SK-N-SH (cell line): ENCODE measurements around the gene PDE11A. TPM values are rescaled to one million over a fixed set of nuclear protein-coding genes. Genes with fewer than 3 reads are reported as not detected.

Experiments used
- CTCF ChIA-PET: fragments of 300-600, 350-600 bp; formaldehyde crosslinking; extraction: SDS; loops from one replicate; lab custom pipeline; 2021; lab: Yijun Ruan, JAX
- POLR2A ChIA-PET: fragments of 350-600 bp; sonication (Branson Sonifier 250); formaldehyde crosslinking; extraction: SDS; loops from one replicate; lab custom pipeline; 2020; ENCODE audit warnings: antibody characterized with exemption, inconsistent platforms; lab: Yijun Ruan, JAX
- DNase-seq: peaks from one replicate; pipeline ENCODE4 v3.0.0; 2012
- H2AFZ ChIP-seq: fragments of 200-600 bp; sonication (generic); 2 replicates; pipeline ENCODE4 v1.8.1; 2016; ENCODE audit warnings: antibody characterized with exemption, mild to moderate bottlenecking, low read depth
- H3F3A ChIP-seq: fragments of 200-600 bp; sonication (generic); replicated peaks from 2 replicates; pipeline ENCODE3; 2016; ENCODE audit warnings: antibody characterized with exemption, mild to moderate bottlenecking; ENCODE audit not compliant: insufficient read depth
- H3K27ac ChIP-seq, 2 experiments: fragments of 200-500 bp in 1 of 2; fragments of 200-600 bp in 1 of 2; sonication (Bioruptor generic) in 1 of 2; sonication (generic), shearing (Covaris generic) in 1 of 2; 2 replicates each; pipeline versions ENCODE4 v1.5.1 to v1.6.1; 2014 to 2016; ENCODE audit warnings: low read depth in 2 of 2, inconsistent platforms in 1 of 2, low read length in 1 of 2, mild to moderate bottlenecking in 1 of 2, mixed read lengths in 1 of 2
- H3K27me3 ChIP-seq: fragments of 200-600 bp; sonication (generic), shearing (Covaris generic); 2 replicates; pipeline ENCODE4 v1.6.1; 2016; ENCODE audit warnings: mixed run types; ENCODE audit not compliant: insufficient read depth
- H3K36me3 ChIP-seq, 2 experiments: fragments of 200-500 bp in 1 of 2; fragments of 200-600 bp in 1 of 2; sonication (Bioruptor generic) in 1 of 2; sonication (generic) in 1 of 2; replicated peaks in 1 of 2; 2 replicates each; pipeline versions ENCODE3 to v1.5.1; 2014 to 2016; ENCODE audit warnings: low read length in 1 of 2, mild to moderate bottlenecking in 1 of 2; ENCODE audit not compliant: insufficient read depth in 2 of 2, control insufficient read depth in 1 of 2
- H3K4me1 ChIP-seq, 2 experiments: fragments of 200-500 bp in 1 of 2; fragments of 200-600 bp in 1 of 2; sonication (Bioruptor generic) in 1 of 2; sonication (generic), shearing (Covaris generic) in 1 of 2; 2 replicates each; pipeline versions ENCODE4 v1.5.1 to v1.6.1; 2014 to 2016; ENCODE audit warnings: low read depth in 1 of 2, low read length in 1 of 2, mixed run types in 1 of 2; ENCODE audit not compliant: insufficient read depth in 2 of 2, control insufficient read depth in 1 of 2
- H3K4me2 ChIP-seq: fragments of 200-600 bp; sonication (generic), shearing (Covaris generic); 2 replicates; pipeline ENCODE4 v1.6.1; 2017; ENCODE audit warnings: mixed run types
- H3K4me3 ChIP-seq, 2 experiments: fragments of 200-500 bp in 1 of 2; fragments of 200-600 bp in 1 of 2; sonication (Bioruptor generic) in 1 of 2; sonication (generic), shearing (Covaris generic) in 1 of 2; 2 replicates each; pipeline versions ENCODE4 v1.5.1 to v1.8.1; 2014 to 2016; ENCODE audit warnings: low read depth in 2 of 2, inconsistent platforms in 1 of 2, low read length in 1 of 2, mild to moderate bottlenecking in 1 of 2, mixed read lengths in 1 of 2, moderate library complexity in 1 of 2
- H3K79me2 ChIP-seq: fragments of 200-600 bp; sonication (generic); 2 replicates; pipeline ENCODE4 v1.8.1; 2017; ENCODE audit warnings: mild to moderate bottlenecking; ENCODE audit not compliant: insufficient read depth
- H3K9ac ChIP-seq: fragments of 200-600 bp; sonication (generic); 2 replicates; pipeline ENCODE4 v1.6.1; 2017; ENCODE audit warnings: mixed run types
- H3K9me2 ChIP-seq: fragments of 200-600 bp; sonication (generic); 2 replicates; pipeline ENCODE4 v1.6.1; 2017; ENCODE audit warnings: mixed run types
- H3K9me3 ChIP-seq: fragments of 200-600 bp; sonication (generic); 2 replicates; pipeline ENCODE4 v1.6.1; 2017; ENCODE audit warnings: mixed run types, mild to moderate bottlenecking, moderate library complexity
- H4K20me1 ChIP-seq: fragments of 200-600 bp; sonication (generic); 2 replicates; pipeline ENCODE4 v1.6.1; 2017; ENCODE audit warnings: mild to moderate bottlenecking, mixed run types; ENCODE audit not compliant: insufficient read depth
- CHD2 ChIP-seq: fragments of 150-350 bp; IDR thresholded peaks from 2 replicates; pipeline ENCODE4 v1.6.1; 2018; ENCODE audit warnings: low read length; ENCODE audit not compliant: partially characterized antibody
- EZH2phosphoT487 ChIP-seq: fragments of 200-600 bp; sonication (generic); IDR thresholded peaks from 2 replicates; pipeline ENCODE4 v1.6.1; 2017; ENCODE audit warnings: low read depth, mixed run types, mild to moderate bottlenecking, antibody characterized with exemption, moderate library complexity, borderline replicate concordance
- FOXJ3 ChIP-seq: sonication (generic); formaldehyde crosslinking; IDR thresholded peaks from 2 replicates; pipeline ENCODE4 v1.5.1; 2020; ENCODE audit warnings: mild to moderate bottlenecking, missing genetic modification reagents
- FOXM1 ChIP-seq: IDR thresholded peaks from 2 replicates; pipeline ENCODE4 v1.4.0; 2012; ENCODE audit warnings: low read depth, mild to moderate bottlenecking
- MXI1 ChIP-seq: IDR thresholded peaks from 2 replicates; pipeline ENCODE4 v1.6.1; 2012; ENCODE audit warnings: mild to moderate bottlenecking, low read depth, low read length, improper control_type of control experiment
- NRF1 ChIP-seq: IDR thresholded peaks from 2 replicates; pipeline ENCODE4 v1.6.1; 2012; ENCODE audit warnings: low read depth, mild to moderate bottlenecking, low read length
- POLR2AphosphoS5 ChIP-seq: IDR thresholded peaks from 2 replicates; pipeline ENCODE4 v1.6.1; 2012; ENCODE audit warnings: low read depth, low read length
- RAD21 ChIP-seq: IDR thresholded peaks from 2 replicates; pipeline ENCODE4 v1.6.1; 2012; ENCODE audit warnings: mild to moderate bottlenecking, low read length
- RCOR1 ChIP-seq: fragments of 150-350 bp; IDR thresholded peaks from 2 replicates; pipeline ENCODE4 v1.6.1; 2017; ENCODE audit warnings: antibody characterized with exemption, low read length
- RFX5 ChIP-seq: IDR thresholded peaks from 2 replicates; pipeline ENCODE4 v1.6.1; 2012; ENCODE audit warnings: mild to moderate bottlenecking, improper control_type of control experiment, low read length
- SIN3A ChIP-seq: IDR thresholded peaks from 2 replicates; pipeline ENCODE4 v1.6.1; 2012; ENCODE audit warnings: low read depth, mild to moderate bottlenecking, low read length, moderate library complexity, borderline replicate concordance
- SMC3 ChIP-seq: IDR thresholded peaks from 2 replicates; pipeline ENCODE4 v1.6.1; 2012; ENCODE audit warnings: low read depth, low read length, improper control_type of control experiment
- TEAD4 ChIP-seq: IDR thresholded peaks from 2 replicates; pipeline ENCODE4 v1.4.0; 2012; ENCODE audit warnings: mild to moderate bottlenecking, borderline replicate concordance; ENCODE audit not compliant: insufficient read depth
- WGBS: methylation state at CpG from one replicate; pipeline ENCODE4 v1.1.6; 2017; ENCODE audit warnings: low lambda C conversion rate; 5-methylcytosine and 5-hydroxymethylcytosine counted together
- polyA plus RNA-seq, 3 experiments: library from polyadenylated mRNA; depleted of rRNA; stranded (reverse); fragments of >200 nt; gene quantifications; 2 replicates each; pipeline ENCODE4 v1.2.3, GENCODE V29; 2012
- TF ChIP-seq, protein P1 (sequence below): IDR thresholded peaks from 2 replicates; pipeline ENCODE4 v1.6.1; 2012; ENCODE audit warnings: mild to moderate bottlenecking, low read depth, low read length, moderate library complexity
- TF ChIP-seq, protein P2 (sequence below): IDR thresholded peaks from 2 replicates; pipeline ENCODE4; 2012
- TF ChIP-seq, protein P3 (sequence below): IDR thresholded peaks from 2 replicates; pipeline ENCODE4 v1.4.0; 2012; ENCODE audit warnings: low read depth, borderline replicate concordance

The PDE11A gene
- polyA plus RNA-seq, 1 of the 3 experiments (the other 2 are of a cell fraction), result 0.10 TPM

DNA sequence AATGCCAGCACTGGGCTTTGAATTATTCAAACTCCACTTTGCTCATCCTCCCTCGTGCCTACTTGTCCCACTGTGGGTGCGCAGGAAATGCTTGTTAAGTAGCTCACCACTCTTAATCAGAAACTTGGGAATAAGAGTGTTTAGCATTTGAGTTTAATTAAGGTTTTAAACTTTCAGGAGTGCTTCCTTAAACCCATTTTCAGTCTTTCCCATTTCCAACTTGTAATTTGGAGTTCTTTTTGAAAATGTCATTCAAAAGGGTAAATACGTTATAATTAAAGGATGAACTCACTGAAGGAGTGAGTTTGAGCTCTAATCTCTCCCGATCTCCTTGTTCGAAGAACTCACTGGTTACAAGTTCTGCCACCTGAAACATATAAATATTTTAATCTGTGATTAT lies 403.4 kb downstream of the PDE11A start:
- no peak overlapping the region for H3K4me2 ChIP-seq
- H3K27me3 ChIP-seq, result no peaks in the 10 kb centered on the region
- H2AFZ ChIP-seq, result no peak overlapping the region
- POLR2A ChIA-PET, result interaction anchor here (0.6 kb wide), 1 partner anchor 64 kb away, joined by 3 read pairs; no protein-coding TSS in a partner anchor
- H3K9me2 ChIP-seq, result no peaks in the 10 kb centered on the region
- no peak for DNase-seq
- 75% methylated on average over 5 of the region's 5 CpGs for WGBS
- no peak overlapping the region for H3K4me3 ChIP-seq
- TF ChIP-seq SMC3 (no peak), NRF1 (no peak), CHD2 (no peak), RFX5 (no peak), MXI1 (no peak), FOXM1 (no peak), RAD21 (no peak), POLR2AphosphoS5 (no peak), FOXJ3 (CRISPR knock-in tag) (no peak), EZH2phosphoT487 (no peak), RCOR1 (no peak), SIN3A (no peak), TEAD4 (no peak)
- TF ChIP-seq, protein P1, sequence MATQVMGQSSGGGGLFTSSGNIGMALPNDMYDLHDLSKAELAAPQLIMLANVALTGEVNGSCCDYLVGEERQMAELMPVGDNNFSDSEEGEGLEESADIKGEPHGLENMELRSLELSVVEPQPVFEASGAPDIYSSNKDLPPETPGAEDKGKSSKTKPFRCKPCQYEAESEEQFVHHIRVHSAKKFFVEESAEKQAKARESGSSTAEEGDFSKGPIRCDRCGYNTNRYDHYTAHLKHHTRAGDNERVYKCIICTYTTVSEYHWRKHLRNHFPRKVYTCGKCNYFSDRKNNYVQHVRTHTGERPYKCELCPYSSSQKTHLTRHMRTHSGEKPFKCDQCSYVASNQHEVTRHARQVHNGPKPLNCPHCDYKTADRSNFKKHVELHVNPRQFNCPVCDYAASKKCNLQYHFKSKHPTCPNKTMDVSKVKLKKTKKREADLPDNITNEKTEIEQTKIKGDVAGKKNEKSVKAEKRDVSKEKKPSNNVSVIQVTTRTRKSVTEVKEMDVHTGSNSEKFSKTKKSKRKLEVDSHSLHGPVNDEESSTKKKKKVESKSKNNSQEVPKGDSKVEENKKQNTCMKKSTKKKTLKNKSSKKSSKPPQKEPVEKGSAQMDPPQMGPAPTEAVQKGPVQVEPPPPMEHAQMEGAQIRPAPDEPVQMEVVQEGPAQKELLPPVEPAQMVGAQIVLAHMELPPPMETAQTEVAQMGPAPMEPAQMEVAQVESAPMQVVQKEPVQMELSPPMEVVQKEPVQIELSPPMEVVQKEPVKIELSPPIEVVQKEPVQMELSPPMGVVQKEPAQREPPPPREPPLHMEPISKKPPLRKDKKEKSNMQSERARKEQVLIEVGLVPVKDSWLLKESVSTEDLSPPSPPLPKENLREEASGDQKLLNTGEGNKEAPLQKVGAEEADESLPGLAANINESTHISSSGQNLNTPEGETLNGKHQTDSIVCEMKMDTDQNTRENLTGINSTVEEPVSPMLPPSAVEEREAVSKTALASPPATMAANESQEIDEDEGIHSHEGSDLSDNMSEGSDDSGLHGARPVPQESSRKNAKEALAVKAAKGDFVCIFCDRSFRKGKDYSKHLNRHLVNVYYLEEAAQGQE, result no peak
- TF ChIP-seq, protein P2, sequence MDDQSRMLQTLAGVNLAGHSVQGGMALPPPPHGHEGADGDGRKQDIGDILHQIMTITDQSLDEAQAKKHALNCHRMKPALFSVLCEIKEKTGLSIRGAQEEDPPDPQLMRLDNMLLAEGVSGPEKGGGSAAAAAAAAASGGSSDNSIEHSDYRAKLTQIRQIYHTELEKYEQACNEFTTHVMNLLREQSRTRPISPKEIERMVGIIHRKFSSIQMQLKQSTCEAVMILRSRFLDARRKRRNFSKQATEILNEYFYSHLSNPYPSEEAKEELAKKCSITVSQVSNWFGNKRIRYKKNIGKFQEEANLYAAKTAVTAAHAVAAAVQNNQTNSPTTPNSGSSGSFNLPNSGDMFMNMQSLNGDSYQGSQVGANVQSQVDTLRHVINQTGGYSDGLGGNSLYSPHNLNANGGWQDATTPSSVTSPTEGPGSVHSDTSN, result no peak
- TF ChIP-seq, protein P3, sequence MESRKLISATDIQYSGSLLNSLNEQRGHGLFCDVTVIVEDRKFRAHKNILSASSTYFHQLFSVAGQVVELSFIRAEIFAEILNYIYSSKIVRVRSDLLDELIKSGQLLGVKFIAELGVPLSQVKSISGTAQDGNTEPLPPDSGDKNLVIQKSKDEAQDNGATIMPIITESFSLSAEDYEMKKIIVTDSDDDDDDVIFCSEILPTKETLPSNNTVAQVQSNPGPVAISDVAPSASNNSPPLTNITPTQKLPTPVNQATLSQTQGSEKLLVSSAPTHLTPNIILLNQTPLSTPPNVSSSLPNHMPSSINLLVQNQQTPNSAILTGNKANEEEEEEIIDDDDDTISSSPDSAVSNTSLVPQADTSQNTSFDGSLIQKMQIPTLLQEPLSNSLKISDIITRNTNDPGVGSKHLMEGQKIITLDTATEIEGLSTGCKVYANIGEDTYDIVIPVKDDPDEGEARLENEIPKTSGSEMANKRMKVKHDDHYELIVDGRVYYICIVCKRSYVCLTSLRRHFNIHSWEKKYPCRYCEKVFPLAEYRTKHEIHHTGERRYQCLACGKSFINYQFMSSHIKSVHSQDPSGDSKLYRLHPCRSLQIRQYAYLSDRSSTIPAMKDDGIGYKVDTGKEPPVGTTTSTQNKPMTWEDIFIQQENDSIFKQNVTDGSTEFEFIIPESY, result no peak
- no peak overlapping the region for H3K27ac ChIP-seq
- H3K79me2 ChIP-seq, result no peaks in the 10 kb centered on the region
- H4K20me1 ChIP-seq, result no peaks in the 10 kb centered on the region
- H3K4me1 ChIP-seq, result peaks cover 0 to 6% of the 10 kb centered on the region in 2 experiments; a peak in 1 of 4 replicates
- H3K9me3 ChIP-seq, result no peaks in the 10 kb centered on the region
- H3K36me3 ChIP-seq, result no peaks in the 10 kb centered on the region
- no peaks in the 10 kb centered on the region for H3F3A ChIP-seq
- CTCF ChIA-PET, result interaction anchor here (1.0 to 1.6 kb wide), 6 partner anchors 8 to 179 kb away, joined by 3 to 4 read pairs (median 3); no protein-coding TSS in a partner anchor
- no peak overlapping the region for H3K9ac ChIP-seq
